Osteocyte (in vitro differentiated cells): ENCODE data around the gene DNAH11. TPM values are rescaled to one million over a fixed set of nuclear protein-coding genes. Genes with fewer than 3 reads are reported as not detected.

Experiments
- DNase-seq: peaks from one replicate; pipeline ENCODE4 v3.0.0; 2021; ENCODE audit warnings: mixed read lengths; ENCODE audit not compliant: unreplicated experiment; ENCODE audit errors: extremely low spot score
- H3K27ac Mint-ChIP-seq: one replicate; pipeline ENCODE4 v1.8.0; 2021; ENCODE audit warnings: mild to moderate bottlenecking, mixed read lengths; ENCODE audit not compliant: unreplicated experiment
- H3K27me3 Mint-ChIP-seq: one replicate; pipeline ENCODE4 v1.8.0; 2021; ENCODE audit warnings: mixed read lengths; ENCODE audit not compliant: unreplicated experiment
- H3K36me3 Mint-ChIP-seq: one replicate; pipeline ENCODE4 v1.8.0; 2021; ENCODE audit warnings: mixed read lengths; ENCODE audit not compliant: unreplicated experiment
- H3K4me1 Mint-ChIP-seq: one replicate; pipeline ENCODE4 v1.8.0; 2021; ENCODE audit warnings: mixed read lengths; ENCODE audit not compliant: unreplicated experiment
- H3K4me3 Mint-ChIP-seq: one replicate; pipeline ENCODE4 v1.8.0; 2021; ENCODE audit warnings: mild to moderate bottlenecking, moderate library complexity, mixed read lengths; ENCODE audit not compliant: unreplicated experiment
- H3K9me3 Mint-ChIP-seq: one replicate; pipeline ENCODE4 v1.8.0; 2021; ENCODE audit warnings: mixed read lengths; ENCODE audit not compliant: unreplicated experiment
- CTCF ChIP-seq: fragments of 200-600 bp; sonication (generic); IDR thresholded peaks from 2 replicates; pipeline ENCODE4 v1.5.0; 2021; ENCODE audit warnings: antibody characterized with exemption, mild to moderate bottlenecking, moderate library complexity
- total RNA-seq: library from RNA; stranded (reverse); gene quantifications from 2 replicates; pipeline ENCODE4 v1.2.1, GENCODE V29; 2021

The DNAH11 gene
- total RNA-seq, 1 donor from 2014 or later = not detected

DNA sequence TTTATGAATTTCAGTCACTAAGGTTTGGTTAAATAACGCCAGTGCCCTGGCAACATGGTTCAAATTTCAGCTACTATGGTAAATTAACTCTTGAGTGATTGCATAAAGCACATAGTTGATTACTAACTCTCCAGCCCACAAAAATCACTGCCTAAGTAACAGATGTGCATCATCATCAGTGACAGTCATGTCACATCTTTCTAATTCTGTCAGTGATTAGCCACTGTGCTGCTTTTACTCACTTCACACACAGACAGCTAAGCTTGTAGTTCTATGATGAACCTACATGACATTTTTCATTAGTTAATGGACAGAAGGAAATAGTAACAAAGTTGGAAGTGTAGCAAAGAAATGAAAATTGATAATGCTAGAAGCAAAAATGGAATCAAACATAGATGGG lies 108.9 kb downstream of the DNAH11 start:
- no peak for TF ChIP-seq CTCF
- no peaks in the 10 kb centered on the region for H3K36me3 Mint-ChIP-seq

DNA sequence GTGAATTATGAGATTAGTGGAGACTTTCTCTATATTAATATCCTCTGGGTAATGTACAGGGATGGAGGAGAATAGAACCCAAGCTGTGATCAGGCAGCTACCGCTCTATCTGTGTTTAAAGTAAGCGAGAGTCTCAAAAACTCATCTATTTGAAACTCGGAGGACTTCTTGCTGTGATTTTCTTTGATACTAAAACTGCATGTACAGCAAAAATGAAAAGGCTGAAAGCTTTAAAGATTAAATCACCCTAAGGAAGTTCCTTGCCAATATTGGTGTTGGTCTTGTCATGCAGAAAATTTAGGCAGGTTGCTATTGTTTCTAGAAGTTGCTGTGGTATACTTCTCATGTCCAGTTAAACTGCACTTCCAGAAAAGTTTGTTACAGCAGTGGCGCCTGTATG lies 110.8 kb downstream of the DNAH11 start:
- Mint-ChIP-seq H3K4me1 (no peaks in the 10 kb centered on the region), H3K27me3 (no peaks in the 10 kb centered on the region), H3K4me3 (no peak overlapping the region), H3K9me3 (peaks cover 13% of the 10 kb centered on the region), H3K36me3 (no peaks in the 10 kb centered on the region), H3K27ac (no peak overlapping the region)
- no peak for DNase-seq
- no peak for TF ChIP-seq CTCF

More for the DNA sequence above, 108.9 kb downstream of the DNAH11 start:
- Mint-ChIP-seq H3K27me3 (no peaks in the 10 kb centered on the region), H3K4me1 (no peaks in the 10 kb centered on the region), H3K27ac (no peak overlapping the region), H3K9me3 (peaks cover 16% of the 10 kb centered on the region), H3K4me3 (no peak overlapping the region)
- DNase-seq = no peak

GRCh38 chr7:21656081-21656480 lies 113.2 kb downstream of the DNAH11 start:
- H3K27ac Mint-ChIP-seq = no peak overlapping the region
- TF ChIP-seq CTCF = no peak
- H3K27me3 Mint-ChIP-seq = no peaks in the 10 kb centered on the region
- H3K36me3 Mint-ChIP-seq = no peaks in the 10 kb centered on the region
- H3K9me3 Mint-ChIP-seq = peaks cover 20% of the 10 kb centered on the region
- no peak for DNase-seq
- H3K4me3 Mint-ChIP-seq = no peak overlapping the region
- no peaks in the 10 kb centered on the region for H3K4me1 Mint-ChIP-seq

DNA sequence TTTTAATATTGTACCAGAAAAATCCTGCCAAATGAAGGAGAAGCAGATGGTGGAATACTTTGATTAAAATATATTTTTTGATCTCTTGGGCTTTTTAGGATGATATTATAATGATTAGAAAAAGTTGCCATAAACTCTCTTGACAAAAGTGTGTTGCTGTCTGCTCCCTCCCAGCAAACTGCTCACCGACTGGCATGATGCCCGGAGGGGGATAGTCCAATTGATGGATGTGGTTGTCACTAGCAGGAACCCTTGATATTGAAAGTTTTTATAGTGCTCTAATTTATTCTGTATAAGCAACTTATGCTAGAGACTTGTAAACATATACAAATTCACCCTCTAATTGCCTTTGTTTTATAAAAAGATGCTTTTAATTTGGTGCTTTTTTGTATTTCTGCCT lies 114.0 kb downstream of the DNAH11 start:
- no peak for DNase-seq
- H3K36me3 Mint-ChIP-seq = no peaks in the 10 kb centered on the region
- no peak overlapping the region for H3K4me3 Mint-ChIP-seq
- no peak overlapping the region for H3K27ac Mint-ChIP-seq
- H3K4me1 Mint-ChIP-seq = no peaks in the 10 kb centered on the region
- peaks cover 24% of the 10 kb centered on the region for H3K9me3 Mint-ChIP-seq
- H3K27me3 Mint-ChIP-seq = no peaks in the 10 kb centered on the region
- no peak for TF ChIP-seq CTCF

DNA sequence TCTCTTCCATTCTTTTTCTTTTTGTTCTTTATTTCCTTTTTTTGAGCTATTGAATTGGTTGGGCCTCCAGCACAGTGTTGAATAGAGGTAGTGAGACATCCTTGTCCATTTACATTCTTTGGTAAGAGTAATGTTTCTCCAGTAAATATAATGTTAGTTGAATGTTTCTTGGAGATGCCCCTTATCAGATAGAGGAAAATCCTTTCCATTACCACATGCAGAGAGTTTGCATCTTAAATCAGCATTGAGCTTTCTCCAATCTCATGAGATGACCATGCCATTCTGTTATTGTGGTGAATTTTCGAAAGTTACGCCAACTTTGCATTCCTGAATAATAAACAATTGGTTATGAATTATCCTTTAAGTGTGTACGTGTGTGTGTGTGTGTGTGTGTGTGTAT lies 127.7 kb downstream of the DNAH11 start:
- Mint-ChIP-seq H3K27me3 (no peaks in the 10 kb centered on the region), H3K4me1 (no peaks in the 10 kb centered on the region), H3K4me3 (no peak overlapping the region), H3K9me3 (no peaks in the 10 kb centered on the region), H3K27ac (no peak overlapping the region), H3K36me3 (no peaks in the 10 kb centered on the region)
- DNase-seq = no peak
- TF ChIP-seq CTCF = no peak
